ENCODE measurements around the gene FILIP1L. TPM values are rescaled to one million over a fixed set of nuclear protein-coding genes. Genes with fewer than 3 reads are reported as not detected.

Gene FILIP1L
- total and polyA plus RNA-seq, 2 of the 8 experiments (the other 6 are each of a cell fraction or from before 2014, with no cell fraction given): 0.06 to 0.09 TPM

DNA sequence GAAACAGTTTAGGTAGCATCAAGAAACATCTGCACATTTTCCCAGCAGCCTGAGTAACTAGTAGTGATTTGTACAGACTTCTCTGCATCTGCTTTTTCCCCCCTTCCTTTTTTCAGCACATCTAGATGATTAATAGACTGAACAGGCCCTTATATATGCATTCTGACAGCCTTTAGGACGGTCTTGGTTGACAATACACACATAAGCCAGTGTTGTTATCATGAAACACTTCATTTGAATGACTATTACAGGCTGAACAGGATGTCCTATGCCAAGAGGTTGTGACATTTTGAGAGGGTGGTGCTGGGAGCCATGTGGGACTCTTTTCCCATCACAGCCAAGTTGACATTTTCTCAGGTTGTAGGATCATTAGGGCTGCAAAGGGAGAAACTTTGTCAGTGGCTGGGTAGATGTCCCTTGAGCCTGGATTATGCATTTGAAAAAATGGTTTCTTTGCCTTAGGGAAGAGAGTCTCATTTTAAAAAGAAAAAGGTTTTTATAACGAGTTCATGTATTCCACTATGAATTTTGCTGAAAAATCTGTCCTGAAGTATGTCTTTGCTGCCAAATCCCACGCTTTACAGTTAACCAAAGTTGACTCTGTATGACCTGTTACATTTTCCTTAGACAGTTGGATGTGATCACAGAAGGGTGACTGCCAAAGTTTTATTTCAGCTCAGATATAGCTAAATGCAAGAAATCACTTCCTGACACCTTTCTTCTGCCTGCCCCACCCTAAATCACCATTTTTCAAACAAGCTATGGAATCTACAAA, 73.7 kb downstream of the FILIP1L start (continued):
- TF ChIP-seq TBP (IDR thresholded peaks at IDR 0.05; ENCODE audit: low read depth, low read length): no peak
- no peak for TF ChIP-seq SIRT6 (IDR thresholded peaks at IDR 0.05; ENCODE audit: low read length)
- no peak for TF ChIP-seq SIX5 (IDR thresholded peaks at IDR 0.05; ENCODE audit: low read depth, low read length)
- TF ChIP-seq JUND (IDR thresholded peaks at IDR 0.05; ENCODE audit: low read length): no peak

Data from H1 (cell line).